Mesodermal cell (in vitro differentiated cells): Measurements from ENCODE around the gene LRBA.
"Not testable (repeated sequence)": the region's sequence is repeated elsewhere in the genome, so short reads cannot be mapped to it uniquely, and the experiment has no call there.

Source experiments
- H3K27ac ChIP-seq: 2 replicates; pipeline ENCODE4 v1.7.0; 2013; ENCODE audit warnings: mild to moderate bottlenecking, low read depth, low read length, moderate library complexity; ENCODE audit not compliant: severe bottlenecking
- H3K36me3 ChIP-seq: 2 replicates; pipeline ENCODE4 v1.7.1; 2013; ENCODE audit warnings: mild to moderate bottlenecking, low read length, moderate library complexity; ENCODE audit not compliant: control insufficient read depth, insufficient read depth
- H3K4me1 ChIP-seq: one replicate; pipeline ENCODE4 v1.7.1; 2013; ENCODE audit warnings: mild to moderate bottlenecking, low read length; ENCODE audit not compliant: insufficient read depth, control insufficient read depth, poor library complexity, severe bottlenecking
- H3K4me3 ChIP-seq: 2 replicates; pipeline ENCODE4 v1.7.0; 2013; ENCODE audit warnings: low read length, control low read depth, mild to moderate bottlenecking; ENCODE audit not compliant: insufficient read depth, poor library complexity, severe bottlenecking; ENCODE audit errors: extremely low read depth
- H3K9me3 ChIP-seq: 2 replicates; pipeline ENCODE4 v1.7.1; 2013; ENCODE audit warnings: mild to moderate bottlenecking, low read length, moderate library complexity; ENCODE audit not compliant: control insufficient read depth
- WGBS, 2 experiments: methylation state at CpG; one replicate each; pipeline ENCODE4 v1.1.5; 2013; ENCODE audit warnings: missing lambda C conversion rate in 2 of 2; ENCODE audit not compliant: insufficient coverage in 2 of 2; 5-methylcytosine and 5-hydroxymethylcytosine counted together

Gene LRBA

DNA sequence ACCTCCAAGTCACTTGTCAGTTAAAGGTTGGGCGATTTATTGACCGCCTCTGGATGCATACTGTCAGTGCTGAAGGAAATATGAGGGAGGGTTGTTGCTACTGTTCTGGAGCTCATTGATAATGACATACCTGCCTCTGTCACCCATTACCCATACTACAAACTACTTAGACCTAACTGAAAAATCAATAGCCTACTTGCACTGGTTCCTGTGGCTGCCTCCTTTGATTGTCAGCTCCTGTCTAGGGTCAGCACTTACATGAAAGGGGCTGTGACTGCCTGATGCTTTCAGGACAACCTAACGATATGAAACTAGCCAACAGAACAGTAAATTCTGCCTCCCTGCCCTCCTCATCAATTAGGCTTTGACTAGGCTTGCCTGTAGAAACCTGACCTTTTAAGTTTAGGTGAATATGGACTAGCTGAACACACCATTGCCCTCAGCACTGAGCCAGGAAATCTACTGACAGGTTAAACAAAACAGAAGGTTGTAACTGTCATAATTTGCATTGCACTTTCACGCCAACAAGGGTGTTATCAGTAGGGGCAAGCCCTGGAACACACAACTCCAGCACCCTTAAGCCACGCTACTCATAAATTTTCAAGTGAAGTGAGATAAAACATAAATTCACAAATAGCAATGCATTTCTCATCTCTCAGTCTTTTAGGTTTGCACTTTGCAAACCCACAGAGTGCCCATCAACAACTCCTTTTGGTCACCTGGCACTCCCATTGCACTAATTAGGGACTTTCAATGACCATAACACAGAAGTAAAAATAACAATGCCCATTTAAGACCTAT is 442.2 kb downstream of the LRBA start:
- H3K27ac ChIP-seq: no peak overlapping the region
- H3K36me3 ChIP-seq: no peaks in the 10 kb centered on the region
- no peaks in the 10 kb centered on the region for H3K9me3 ChIP-seq
- WGBS, 2 experiments: 50 to 100% methylated on average over 1 of the region's 5 CpGs
- H3K4me1 ChIP-seq: no peaks in the 10 kb centered on the region
- H3K4me3 ChIP-seq: no peak overlapping the region

DNA sequence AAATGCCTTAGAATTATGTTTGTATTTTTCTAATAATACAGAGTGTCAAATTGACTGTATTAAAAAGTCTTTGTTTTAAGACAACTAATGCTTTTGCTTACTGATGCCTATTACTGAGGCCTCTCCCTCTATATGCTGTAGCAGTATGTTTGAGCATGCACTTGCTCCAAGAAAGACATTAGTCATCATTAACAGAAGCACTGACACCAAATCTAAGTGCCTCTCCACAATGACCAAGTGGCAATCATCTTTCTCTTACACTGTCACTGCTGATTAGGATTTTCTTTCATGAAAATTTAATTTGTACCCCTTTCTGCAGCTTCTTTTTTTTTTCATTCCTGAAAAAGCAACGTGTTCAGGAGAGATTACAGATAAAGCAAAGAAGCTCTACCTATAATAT is 444.2 kb downstream of the LRBA start:
- Histone ChIP-seq H3K27ac (no peak overlapping the region), H3K4me3 (no peak overlapping the region)
- no CpG with 5 or more reads among the region's 1 CpG for WGBS, 2 experiments

DNA sequence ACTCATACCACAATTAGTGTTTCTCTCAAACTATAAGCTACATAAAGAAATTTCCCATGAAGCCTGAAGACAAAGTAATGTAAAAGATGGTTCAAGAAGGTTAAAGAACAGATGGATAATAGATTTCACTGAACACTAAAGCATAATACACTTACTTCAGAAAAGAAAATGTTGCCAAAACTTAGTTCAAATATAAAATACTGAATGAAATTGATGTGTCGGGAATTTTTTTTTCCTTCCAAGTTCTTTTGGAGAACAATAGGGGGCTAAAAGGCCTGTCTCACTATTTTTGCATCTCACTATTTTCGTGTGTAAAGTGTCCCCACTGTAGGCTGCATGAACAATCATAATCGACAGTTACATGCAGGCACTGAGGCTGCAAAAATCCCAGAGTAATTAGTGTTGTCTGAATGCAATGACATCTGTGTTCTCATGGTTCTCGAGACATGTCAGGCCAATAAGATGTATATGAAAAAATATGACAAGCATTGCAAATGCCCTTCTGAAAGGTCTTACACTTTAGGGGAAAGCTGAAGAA is 445.0 kb downstream of the LRBA start:
- H3K4me3 ChIP-seq: no peak overlapping the region
- peaks cover 1% of the 10 kb centered on the region for H3K9me3 ChIP-seq
- H3K4me1 ChIP-seq: no peaks in the 10 kb centered on the region
- H3K36me3 ChIP-seq: no peaks in the 10 kb centered on the region
- WGBS, 2 experiments: 83 to 100% methylated on average over 1 to 3 of the region's 4 CpGs
- no peak overlapping the region for H3K27ac ChIP-seq

More for the DNA sequence above, 444.2 kb downstream of the LRBA start:
- Histone ChIP-seq H3K36me3 (no peaks in the 10 kb centered on the region), H3K4me1 (no peaks in the 10 kb centered on the region), H3K9me3 (no peaks in the 10 kb centered on the region)

DNA sequence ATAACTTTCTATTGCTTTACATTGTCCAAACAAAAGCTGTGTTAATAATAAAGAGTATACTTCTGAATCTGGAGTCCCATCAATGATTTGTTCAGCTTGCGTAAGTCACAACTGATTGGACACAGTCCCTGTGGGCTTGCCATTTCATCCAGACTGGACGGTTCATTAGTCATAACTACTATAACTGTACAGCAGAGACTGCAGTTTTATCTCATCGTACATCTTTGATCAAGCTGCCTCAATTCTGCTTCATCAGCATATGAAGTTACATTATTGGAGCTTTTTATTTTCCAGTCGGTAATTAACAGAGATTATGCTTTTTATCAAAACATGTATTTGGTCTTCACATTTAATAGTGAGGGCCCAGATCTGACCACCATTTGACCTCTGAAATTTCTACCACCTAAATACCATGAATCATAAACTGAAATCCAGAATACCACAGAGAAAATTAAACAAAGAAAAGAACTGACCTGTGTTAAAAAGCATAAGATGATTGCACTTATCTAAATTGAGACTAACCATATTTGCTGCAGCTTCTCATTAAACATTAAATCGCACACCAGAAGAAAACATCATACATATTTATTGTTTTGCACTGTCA is 445.6 kb downstream of the LRBA start:
- H3K4me3 ChIP-seq: no peak overlapping the region
- 80 to 100% methylated on average over 3 of the region's 5 CpGs for WGBS, 2 experiments

DNA sequence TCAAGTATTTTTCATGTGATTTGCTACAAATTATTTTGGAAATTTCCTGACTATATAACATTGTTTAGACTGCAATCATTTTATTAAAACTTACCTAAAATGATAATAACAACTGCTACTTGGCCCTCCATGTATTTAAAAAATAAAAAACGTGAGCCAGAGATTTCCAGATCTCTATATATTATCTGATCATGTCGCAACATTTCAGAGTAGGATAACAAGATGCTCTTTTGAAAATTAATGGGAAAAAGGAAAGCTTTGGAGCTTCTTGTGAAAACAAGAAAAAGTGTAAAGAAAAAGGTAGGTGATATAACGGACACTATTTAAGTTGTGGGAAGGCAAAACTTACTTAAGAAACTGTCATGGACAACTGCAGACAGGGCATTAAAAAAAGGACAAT is 448.0 kb downstream of the LRBA start:
- no peak overlapping the region for H3K4me3 ChIP-seq
- H3K27ac ChIP-seq: no peak overlapping the region
- H3K36me3 ChIP-seq: no peaks in the 10 kb centered on the region
- 89 to 90% methylated on average over 1 of the region's 3 CpGs for WGBS, 2 experiments
- H3K9me3 ChIP-seq: peaks cover 7% of the 10 kb centered on the region
- H3K4me1 ChIP-seq: no peaks in the 10 kb centered on the region

More for the DNA sequence above, 445.6 kb downstream of the LRBA start:
- Histone ChIP-seq H3K27ac (no peak overlapping the region), H3K36me3 (no peaks in the 10 kb centered on the region), H3K9me3 (peaks cover 4% of the 10 kb centered on the region), H3K4me1 (no peaks in the 10 kb centered on the region)

DNA sequence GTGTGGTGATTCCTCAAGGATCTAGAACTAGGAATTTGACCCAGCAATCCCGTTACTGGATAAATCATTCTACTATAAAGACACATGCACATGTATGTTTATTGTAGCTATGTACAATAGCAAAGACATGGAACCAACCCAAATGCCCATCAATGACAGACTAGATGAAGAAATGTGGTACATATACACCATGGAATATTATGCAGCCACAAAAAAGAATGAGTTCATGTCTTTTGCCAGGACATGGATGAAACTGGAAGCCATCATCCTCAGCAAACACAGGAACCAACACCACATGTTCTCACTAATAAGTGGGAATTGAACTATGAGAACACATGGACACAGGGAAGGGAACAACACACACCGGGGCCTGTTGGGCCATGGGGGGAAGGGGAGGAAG is 450.1 kb downstream of the LRBA start:
- whole genome bisulfite sequencing, 2 experiments: no CpG with 5 or more reads among the region's 2 CpGs
- not testable (repeated sequence) for H3K4me1 ChIP-seq, H3K4me3 ChIP-seq, H3K36me3 ChIP-seq, H3K27ac ChIP-seq, H3K9me3 ChIP-seq

DNA sequence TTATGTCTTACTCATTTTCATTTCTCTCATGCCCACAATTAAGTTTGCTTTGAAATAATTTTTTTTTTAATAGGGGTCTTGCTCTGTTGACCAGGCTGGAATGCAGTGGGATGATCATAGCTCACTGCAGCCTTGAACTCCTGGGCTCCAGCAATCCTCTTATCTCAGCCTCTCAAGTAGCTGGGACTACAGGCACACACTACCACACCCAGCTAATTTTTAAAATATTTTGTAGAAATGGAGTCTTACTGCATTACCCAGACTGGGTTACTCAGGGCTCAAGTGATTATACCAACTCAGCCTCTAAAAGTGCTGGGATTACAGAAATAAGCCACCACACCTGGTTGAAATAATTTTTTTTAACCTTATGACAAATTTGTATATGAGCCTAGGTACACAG is 452.3 kb downstream of the LRBA start:
- Histone ChIP-seq H3K4me1 (no peaks in the 10 kb centered on the region), H3K9me3 (peaks cover 7% of the 10 kb centered on the region), H3K36me3 (no peaks in the 10 kb centered on the region), H3K4me3 (no peak overlapping the region), H3K27ac (no peak overlapping the region)

DNA sequence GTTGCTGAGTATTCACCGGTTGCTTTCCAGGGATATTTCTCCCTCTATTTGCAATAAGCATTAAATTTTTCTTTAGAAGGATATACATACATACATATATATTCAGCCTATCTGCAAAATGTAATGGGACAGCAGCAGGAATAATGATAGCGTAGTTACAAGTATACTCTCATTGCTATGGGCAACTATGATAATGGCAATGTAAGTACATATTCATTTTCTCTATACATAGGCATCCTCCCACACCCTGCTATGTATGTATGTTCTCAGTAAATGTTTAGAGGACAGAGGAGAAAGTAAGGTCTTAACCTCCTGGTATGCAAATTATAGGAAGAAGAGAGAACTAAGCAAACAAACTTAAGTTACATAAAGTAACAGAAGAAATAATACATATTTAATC is 452.8 kb downstream of the LRBA start:
- Histone ChIP-seq H3K27ac (no peak overlapping the region), H3K36me3 (no peaks in the 10 kb centered on the region), H3K4me3 (no peak overlapping the region), H3K9me3 (peaks cover 7% of the 10 kb centered on the region), H3K4me1 (no peaks in the 10 kb centered on the region)
- 100% methylated on average over 1 of the region's 2 CpGs; no CpG with 5 or more reads in 1 of the 2 experiments for WGBS, 2 experiments

DNA sequence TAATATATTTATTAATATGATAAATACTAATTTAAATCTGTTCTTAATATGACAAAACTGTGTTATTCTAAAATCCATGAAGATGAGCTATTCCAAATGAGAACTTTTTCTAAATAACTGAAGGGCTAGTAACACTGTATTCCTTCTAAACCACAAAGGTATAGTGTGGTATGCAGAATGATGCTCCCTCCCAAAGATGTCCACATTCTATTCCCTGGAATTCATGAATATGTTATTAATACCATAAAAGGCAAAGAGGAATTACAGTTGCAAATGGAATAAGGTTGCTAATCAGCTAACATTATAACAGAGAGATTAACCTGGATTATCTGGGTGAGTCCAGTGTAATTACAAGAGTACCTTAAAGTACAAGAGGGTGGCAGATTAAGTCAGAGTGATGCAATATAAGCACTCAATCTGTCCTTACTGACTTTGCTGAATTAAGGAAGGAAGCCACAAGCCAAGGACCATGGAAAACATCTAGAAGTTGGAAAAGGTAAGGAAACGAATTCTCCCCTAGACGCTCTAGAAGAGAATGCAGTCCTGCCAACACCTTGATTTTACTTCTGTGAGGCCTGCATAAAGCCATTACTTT is 453.8 kb downstream of the LRBA start:
- H3K9me3 ChIP-seq: peaks cover 7% of the 10 kb centered on the region
- no peaks in the 10 kb centered on the region for H3K36me3 ChIP-seq
- H3K27ac ChIP-seq: no peak overlapping the region
- no peak overlapping the region for H3K4me3 ChIP-seq
- no CpG with 5 or more reads among the region's 2 CpGs for WGBS, 2 experiments
- H3K4me1 ChIP-seq: no peaks in the 10 kb centered on the region

DNA sequence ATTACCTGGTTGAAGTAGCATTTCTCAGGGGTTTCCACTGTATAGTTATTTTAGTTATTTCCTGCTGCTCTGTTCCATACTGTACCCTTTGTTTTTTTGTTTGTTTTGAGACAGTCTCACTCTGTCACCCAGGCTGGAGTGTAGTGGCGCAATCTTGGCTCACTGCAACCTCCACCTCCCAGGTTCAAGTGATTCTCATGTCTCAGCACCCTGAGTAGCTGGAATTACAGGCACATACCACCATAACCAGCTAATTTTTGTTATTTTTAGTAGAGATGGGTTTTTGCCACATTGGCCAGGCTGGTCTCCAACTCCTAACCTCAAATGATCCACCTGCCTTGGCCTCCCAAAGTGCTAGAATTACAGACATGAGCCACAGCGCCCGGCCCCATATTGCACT is 457.3 kb downstream of the LRBA start:
- not testable (repeated sequence) for H3K9me3 ChIP-seq, H3K36me3 ChIP-seq, H3K27ac ChIP-seq, H3K4me1 ChIP-seq, H3K4me3 ChIP-seq
- no CpG with 5 or more reads among the region's 3 CpGs for WGBS, 2 experiments
